HCT116 (cell line): ENCODE data around the gene NABP1.

Source experiments
- CTCF ChIP-seq, 3 experiments: fragments of 200-600 bp in 1 of 3; sonication (generic) in 1 of 3; IDR thresholded peaks in 2 of 3; conservative IDR thresholded peaks in 1 of 3; 2 replicates each; pipeline ENCODE4 v1.5.1; 2012 to 2017; ENCODE audit warnings: low read depth in 2 of 3, low read length in 2 of 3, antibody characterized with exemption in 1 of 3, borderline replicate concordance in 1 of 3, control low read depth in 1 of 3, mild to moderate bottlenecking in 1 of 3, mixed read lengths in 1 of 3, mixed run types in 1 of 3, moderate library complexity in 1 of 3; ENCODE audit not compliant: insufficient read depth in 1 of 3
- EZH2 ChIP-seq: fragments of 200-600 bp; sonication (generic); IDR thresholded peaks from 2 replicates; pipeline ENCODE4 v1.6.1; 2017; ENCODE audit warnings: antibody characterized with exemption, mixed run types
- EZH2phosphoT487 ChIP-seq: fragments of 200-600 bp; IDR thresholded peaks from 2 replicates; pipeline ENCODE4 v1.6.1; 2018; ENCODE audit warnings: antibody characterized with exemption, borderline replicate concordance
- JUND ChIP-seq: IDR thresholded peaks from 2 replicates; pipeline ENCODE4 v1.6.1; 2012
- POLR2A ChIP-seq: IDR thresholded peaks from 2 replicates; pipeline ENCODE4 v1.7.0; 2011; ENCODE audit warnings: borderline replicate concordance; ENCODE audit not compliant: insufficient read depth, insufficient read length; ENCODE audit errors: extremely low read depth
- POLR2AphosphoS5 ChIP-seq: IDR thresholded peaks from 2 replicates; pipeline ENCODE4 v1.6.1; 2011; ENCODE audit warnings: mild to moderate bottlenecking, low read depth, low read length, moderate library complexity
- REST ChIP-seq: IDR thresholded peaks from 2 replicates; pipeline ENCODE4 v1.6.1; 2012; ENCODE audit warnings: low read depth
- SIN3A ChIP-seq: IDR thresholded peaks from 2 replicates; pipeline ENCODE4 v1.6.1; 2012; ENCODE audit warnings: low read depth
- SRF ChIP-seq: IDR thresholded peaks from 2 replicates; pipeline ENCODE4 v1.6.1; 2012; ENCODE audit warnings: low read depth
- ZNF274 ChIP-seq: fragments of 200-500 bp; sonication (Bioruptor generic); IDR thresholded peaks from 2 replicates; pipeline ENCODE4 v1.6.1; 2014; ENCODE audit warnings: mild to moderate bottlenecking, low read depth, low read length, inconsistent platforms
- TF ChIP-seq, protein P1 (sequence below): IDR thresholded peaks from 2 replicates; pipeline ENCODE4 v1.6.1; 2012

- no peak for TF ChIP-seq CTCF (IDR thresholded peaks at IDR 0.05 in 2 of 3, conservative IDR thresholded peaks at IDR 0.05 in 1 of 3; ENCODE audit: borderline replicate concordance in 1 of 3, insufficient read depth in 1 of 3, low read depth in 2 of 3, low read length in 2 of 3)
- no peak for TF ChIP-seq EZH2
- TF ChIP-seq SIN3A: no peak
- no peak for TF ChIP-seq POLR2A
- TF ChIP-seq ZNF274: no peak
- no peak for TF ChIP-seq REST
- no peak for TF ChIP-seq EZH2phosphoT487
- TF ChIP-seq, protein P1, sequence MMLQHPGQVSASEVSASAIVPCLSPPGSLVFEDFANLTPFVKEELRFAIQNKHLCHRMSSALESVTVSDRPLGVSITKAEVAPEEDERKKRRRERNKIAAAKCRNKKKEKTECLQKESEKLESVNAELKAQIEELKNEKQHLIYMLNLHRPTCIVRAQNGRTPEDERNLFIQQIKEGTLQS: no peak
- no peak for TF ChIP-seq POLR2AphosphoS5
- TF ChIP-seq JUND: no peak
- TF ChIP-seq SRF: no peak
These were observed 1.9 kb upstream of the NABP1 start for GRCh38 chr2:191675807-191676721.
